GM21576 (cell line): ENCODE results near the gene ECEL1.
"Not testable (repeated sequence)": the region's sequence is repeated elsewhere in the genome, so short reads cannot be mapped to it uniquely, and the experiment has no call there.

Experiments
- ATAC-seq: cut with Tn5 transposase; IDR thresholded peaks from one replicate; pipeline ENCODE4 v1.9.1; 2021; ENCODE audit warnings: mild to moderate bottlenecking, moderate library complexity; ENCODE audit not compliant: unreplicated experiment

ECEL1 gene

DNA sequence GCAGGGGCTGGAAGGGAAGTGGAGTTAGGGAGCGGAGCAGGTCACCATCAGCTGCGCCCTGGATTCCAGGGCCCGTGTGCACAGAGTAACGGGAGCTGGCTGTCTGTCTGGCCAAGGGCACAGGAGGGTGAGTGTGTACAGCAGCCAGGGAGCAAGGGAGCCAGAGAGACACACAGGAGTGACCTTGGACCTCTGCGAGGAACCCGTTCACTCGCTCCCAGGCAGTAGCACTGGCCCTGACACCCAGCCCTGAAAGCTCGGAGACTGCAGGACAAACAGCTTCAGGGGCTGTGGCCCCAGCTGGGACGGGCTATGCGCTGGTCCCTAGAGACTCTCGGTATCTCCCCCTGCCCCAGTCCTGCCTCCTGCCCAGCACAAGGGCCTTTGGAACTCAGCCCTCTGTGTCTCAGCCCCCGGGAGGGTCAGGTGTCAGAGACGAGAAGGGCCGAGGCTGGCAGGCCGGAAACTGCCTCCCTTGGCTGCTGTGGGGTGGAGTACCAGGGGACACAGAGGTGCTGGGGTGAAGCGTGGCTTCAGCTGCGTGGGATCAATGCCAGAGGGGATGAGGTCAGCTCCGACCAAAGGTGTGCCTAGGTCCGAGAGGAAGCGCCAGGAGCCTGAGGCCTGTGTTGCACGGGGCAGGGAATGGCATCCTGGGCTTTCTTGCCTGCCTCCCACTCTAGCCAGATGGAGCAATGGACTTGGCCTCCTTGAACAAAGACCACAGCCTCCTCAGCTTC lies 43.8 kb downstream of the ECEL1 start:
- ATAC-seq, result not testable (repeated sequence)

DNA sequence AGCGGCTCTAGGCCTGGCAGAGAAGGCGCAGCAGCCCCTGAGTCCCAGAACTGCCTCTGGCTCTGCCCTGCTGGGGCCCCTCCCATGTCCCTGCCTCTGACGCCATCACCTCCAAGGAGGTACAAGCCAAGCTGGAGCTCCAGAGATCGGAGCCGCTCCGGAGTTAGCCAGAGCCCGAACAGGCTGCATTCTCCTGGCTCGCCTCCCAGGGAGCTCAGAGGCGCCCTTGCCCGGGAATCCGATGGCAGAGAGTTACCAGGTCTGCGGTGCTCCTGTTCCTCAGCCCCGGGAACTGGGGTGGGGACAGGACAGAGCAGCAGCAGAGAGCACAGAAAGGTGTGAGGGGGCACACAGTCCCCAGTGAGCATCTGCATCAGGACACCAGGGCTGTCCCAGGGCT lies 44.6 kb downstream of the ECEL1 start:
- ATAC-seq, result not testable (repeated sequence)

DNA sequence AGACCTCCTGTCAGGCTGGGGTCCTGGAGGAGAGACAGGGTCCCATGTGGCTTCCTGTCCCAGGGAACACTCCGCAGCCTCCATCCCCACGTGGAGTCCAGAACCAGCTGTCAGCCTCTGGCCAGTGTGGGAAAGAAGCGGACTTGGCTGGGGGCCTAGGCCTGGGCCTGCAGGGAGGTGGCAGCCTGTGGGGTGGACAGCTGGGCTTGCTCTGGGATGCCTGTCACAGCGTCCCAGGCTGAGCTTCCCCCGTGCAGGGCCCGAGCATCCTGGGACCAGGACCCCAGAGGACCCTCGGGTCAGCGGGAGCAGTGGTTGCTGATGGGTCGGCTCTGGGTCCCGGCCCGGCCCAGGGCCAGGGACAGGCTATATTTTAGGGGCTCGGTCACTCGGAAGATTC lies 45.2 kb downstream of the ECEL1 start:
- not testable (repeated sequence) for ATAC-seq

GRCh38 chr2:232441922-232442321 lies 45.7 kb downstream of the ECEL1 start:
- ATAC-seq, result not testable (repeated sequence)

DNA sequence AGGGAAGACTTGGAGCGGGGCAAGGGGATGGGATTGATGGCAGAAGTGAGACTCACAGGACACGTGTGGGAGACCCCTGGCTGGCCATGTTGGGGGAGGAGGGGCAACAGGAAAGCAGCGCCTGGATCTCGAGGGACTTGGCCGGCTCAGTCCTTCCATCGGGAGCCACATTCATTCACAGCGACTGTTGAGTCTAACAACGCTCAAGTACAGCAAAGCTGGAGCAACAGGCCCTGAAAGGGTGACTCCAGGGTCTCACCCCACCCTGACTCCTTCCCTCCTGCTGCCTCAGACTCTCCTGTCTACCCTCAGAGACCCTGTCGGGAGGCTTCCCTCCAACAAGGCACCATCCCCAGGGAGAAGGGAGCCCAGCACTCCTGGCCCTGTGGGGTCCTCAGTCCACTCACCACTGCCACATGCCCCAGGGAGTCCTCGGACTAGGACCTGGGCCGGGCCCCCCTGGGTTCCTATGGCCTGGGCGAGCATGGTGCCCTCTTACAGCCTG lies 46.4 kb downstream of the ECEL1 start:
- ATAC-seq, result no peak

GRCh38 chr2:232440220-232441018 lies 47.2 kb downstream of the ECEL1 start:
- peak; percentile 61 for ATAC-seq

GRCh38 chr2:232439758-232440135 lies 47.9 kb downstream of the ECEL1 start:
- ATAC-seq, result no peak

DNA sequence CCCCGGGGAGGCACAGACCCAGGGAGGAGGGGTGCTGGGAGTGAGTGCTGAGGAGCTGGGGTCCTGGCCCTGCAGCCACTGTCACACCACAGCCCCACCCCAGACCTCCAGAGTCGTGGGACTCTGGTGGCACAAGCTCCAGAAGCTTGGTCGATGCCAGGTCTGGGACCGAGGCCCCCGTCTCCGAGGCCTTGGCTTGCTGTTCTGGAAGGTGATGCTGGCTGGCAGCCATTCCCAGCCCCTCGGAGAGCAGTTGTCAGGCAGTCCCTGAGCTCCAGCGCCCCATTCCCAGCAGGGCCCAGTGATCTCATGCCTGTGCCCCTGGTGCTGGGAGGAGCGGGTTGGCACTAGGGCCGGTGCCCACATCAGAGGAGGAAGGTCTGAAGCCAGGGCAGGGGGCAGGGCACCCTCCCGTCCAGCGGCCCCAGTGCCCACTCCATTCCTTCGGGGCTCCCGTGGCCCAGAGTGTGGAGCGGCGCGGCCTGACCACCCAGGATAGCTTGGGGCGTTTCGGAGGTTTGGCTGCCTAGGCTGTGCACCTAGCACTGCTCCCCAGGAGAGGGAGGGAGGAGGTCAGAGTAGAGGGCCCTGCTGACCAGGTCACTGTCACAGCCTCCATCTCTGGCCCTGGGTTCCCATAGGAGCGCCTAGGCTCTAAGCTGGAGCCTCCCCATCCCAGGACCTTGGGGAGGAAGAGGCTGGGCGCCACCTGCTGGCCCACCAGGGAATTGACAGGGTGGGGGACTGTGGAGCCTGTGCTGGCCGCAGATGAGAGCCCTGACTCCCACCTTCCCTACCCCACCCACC lies 48.5 kb downstream of the ECEL1 start:
- no peak for ATAC-seq

DNA sequence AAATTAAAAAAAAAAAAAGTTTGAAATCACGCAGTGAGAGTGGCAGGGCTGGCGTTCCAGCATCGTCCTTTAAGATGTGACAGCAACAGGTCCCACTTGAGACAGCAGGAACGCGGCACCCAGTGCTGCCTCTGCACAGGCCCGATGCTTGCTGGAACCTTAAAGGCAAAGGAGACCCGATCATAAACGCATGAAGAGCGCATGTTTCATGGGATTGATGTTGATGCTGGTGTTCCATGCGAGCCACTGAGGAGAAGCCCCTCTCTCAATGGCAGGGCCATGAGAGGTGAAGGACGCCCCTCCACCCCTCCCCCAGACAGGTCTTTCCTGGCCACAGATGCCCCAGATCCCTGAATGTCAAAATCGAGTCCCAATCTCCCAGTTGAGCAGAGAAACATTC lies 49.5 kb downstream of the ECEL1 start:
- no peak for ATAC-seq

- no peak for ATAC-seq
Measured at GRCh38 chr2:232437195-232437571, 50.5 kb downstream of the ECEL1 start.

- ATAC-seq, result no peak
Measured at GRCh38 chr2:232436381-232437194, 51.0 kb downstream of the ECEL1 start.

DNA sequence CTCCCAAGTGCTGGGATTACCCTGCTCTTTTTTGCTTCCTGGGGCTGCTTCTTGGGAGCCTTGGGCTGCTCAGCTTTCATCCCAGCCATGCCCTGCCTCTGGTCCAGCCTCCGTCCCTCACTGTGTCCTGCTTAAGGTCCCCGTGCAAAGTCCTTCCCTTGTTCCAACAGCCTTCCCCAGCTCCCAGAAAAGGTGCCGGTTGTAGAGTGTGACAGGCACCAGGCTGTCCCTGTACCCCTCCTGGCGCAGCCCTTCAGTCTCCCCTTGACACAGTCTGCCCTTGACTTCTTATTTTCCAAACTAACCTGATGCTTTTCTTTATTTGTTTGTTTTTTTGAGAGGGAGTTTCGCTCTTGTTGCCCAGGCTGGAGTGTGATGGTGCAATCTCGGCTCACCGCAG lies 51.8 kb downstream of the ECEL1 start:
- no peak for ATAC-seq

GRCh38 chr2:232435375-232435648 lies 52.3 kb downstream of the ECEL1 start:
- no peak for ATAC-seq

DNA sequence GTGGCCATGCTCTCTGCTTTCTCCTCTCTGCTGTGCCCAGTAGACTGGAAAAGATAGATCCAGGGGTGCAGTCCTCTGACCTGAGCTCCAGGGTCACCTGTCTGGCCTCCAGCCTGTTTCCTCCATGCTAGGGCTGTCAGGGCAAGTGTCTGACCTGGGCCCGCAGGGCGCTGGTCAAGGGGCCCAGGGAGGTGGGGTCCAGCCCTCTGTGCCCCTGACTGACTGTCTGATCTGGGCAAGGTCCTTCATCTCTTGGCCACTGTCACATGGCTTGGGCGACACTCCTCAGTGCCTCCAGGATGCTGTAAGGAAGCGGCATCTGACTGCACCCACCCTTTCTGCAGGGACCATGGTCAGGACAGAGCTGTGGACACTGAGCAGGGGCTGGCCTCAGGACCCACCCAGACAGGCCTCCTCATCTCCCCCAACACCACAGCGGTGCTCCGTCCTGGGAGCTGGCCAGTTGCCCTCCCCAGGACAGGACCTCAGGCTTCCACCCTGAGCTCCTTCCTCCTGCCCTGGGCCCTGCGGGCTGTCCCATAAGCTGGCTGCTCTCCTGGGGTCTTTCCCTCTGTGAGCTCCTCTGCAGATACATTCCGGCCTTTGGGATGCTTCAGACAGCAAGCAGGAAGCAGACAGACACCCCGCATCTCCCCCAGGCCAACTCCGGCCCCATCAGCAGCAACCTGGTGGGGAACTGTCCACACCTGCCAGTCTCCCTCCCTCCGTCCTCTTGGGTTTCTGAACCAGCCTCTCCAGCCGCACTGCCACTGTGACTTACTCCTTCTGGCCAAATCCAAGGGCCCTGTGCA lies 52.9 kb downstream of the ECEL1 start:
- ATAC-seq, result no peak

DNA sequence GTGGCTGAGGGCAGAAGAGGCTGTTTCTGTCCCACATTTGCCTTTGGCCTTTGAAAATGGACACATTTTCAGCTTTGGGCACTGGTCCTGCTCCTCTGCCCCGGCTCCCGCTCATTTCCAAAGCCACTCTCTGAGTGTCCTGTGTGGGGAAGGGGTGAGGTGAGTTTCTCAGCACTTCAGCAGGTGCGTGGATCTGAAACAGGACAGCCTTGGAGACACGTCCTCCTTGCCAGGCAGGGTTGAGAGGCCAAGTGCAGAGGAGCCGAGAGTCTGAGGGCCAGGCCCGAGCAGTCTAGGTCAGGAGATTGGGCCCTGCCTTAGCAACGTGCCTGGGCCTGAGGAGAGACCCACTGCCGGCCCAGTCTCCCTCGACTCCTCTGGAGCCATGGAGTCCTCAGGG lies 53.5 kb downstream of the ECEL1 start:
- no peak for ATAC-seq

GRCh38 chr2:232433622-232434021 lies 54.0 kb downstream of the ECEL1 start:
- not testable (repeated sequence) for ATAC-seq

DNA sequence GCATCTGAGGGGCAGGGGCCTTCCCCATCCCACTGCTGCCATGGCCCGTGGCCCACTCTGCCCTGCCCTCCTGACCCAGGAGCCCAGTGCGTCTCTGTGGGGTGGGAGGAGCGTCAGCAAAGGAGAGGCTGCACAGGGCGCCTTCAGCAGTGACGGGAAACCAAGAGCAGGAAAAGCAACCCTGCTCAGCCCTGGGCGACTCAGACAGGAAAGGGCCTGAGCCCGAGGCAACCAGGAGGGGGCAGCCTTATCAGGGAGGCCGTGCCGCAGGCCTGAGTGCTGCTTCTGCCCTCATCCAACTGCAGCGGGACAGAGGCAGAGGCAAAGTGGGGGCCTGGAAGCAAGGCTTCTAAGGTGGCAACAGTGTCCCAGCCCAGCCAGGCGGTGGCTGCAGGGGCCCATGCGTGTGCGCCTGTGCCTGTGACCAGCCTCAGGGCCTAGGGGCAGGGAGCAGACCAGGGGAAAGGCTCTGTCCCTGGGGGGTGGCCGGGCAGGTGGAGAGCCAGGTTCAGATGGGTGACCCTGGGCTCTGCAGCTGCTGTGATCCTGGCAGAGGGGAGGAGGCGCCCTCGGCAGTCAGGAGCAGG lies 54.9 kb downstream of the ECEL1 start:
- no peak for ATAC-seq

DNA sequence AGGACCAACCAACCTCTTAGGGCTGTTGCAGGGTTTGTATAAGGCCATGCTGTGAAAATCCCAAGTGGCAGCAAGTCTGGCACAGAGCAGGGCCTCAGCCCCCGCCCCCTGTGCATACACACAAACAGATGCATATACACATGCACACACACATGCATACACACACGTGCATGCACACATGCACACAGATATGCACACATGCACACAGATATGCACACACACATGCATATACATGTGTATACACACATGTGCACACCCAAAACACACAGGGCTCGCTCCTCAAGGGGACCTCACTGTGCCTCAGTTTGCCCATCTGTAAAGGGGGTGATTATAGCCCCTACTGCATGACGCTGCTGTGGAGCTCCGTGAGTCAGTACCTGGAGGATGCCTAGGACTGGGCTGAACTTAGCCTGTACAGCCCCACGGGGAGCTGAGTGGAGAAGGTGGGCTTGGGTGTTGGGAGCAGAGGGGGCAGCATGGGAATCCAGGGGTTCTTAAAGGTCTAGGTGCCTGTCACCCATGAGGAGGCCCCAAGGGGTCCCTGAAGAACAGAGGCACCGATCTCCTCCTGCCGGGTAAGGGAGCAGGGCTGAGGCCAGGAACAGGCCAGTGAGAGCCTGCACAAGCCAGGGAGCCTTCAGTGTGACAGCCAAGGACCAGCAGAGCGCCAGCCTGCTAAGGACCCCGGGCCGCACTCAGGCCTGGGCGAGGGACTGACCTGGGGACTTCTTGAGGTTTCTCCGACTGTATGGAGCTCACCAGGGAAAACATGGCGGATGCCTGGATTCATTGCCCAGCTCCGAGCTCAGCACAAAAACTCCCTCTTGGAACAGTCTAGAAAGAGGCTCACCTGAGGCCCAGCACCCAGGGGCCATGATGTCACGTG lies 55.7 kb downstream of the ECEL1 start:
- no peak for ATAC-seq
